GM19397 (cell line): Measurements from ENCODE around the gene TATDN3.
"Not testable (repeated sequence)": the region's sequence is repeated elsewhere in the genome, so short reads cannot be mapped to it uniquely, and the experiment has no call there.

Experiments
- ATAC-seq: cut with Tn5 transposase; IDR thresholded peaks from one replicate; pipeline ENCODE4 v1.9.1; 2021; ENCODE audit warnings: mild to moderate bottlenecking, moderate library complexity; ENCODE audit not compliant: unreplicated experiment

TATDN3 gene

GRCh38 chr1:212827171-212827776 is 35.6 kb downstream of the TATDN3 start:
- ATAC-seq, result no peak

- no peak for ATAC-seq
These were observed 36.2 kb downstream of the TATDN3 start for GRCh38 chr1:212827831-212828278.

DNA sequence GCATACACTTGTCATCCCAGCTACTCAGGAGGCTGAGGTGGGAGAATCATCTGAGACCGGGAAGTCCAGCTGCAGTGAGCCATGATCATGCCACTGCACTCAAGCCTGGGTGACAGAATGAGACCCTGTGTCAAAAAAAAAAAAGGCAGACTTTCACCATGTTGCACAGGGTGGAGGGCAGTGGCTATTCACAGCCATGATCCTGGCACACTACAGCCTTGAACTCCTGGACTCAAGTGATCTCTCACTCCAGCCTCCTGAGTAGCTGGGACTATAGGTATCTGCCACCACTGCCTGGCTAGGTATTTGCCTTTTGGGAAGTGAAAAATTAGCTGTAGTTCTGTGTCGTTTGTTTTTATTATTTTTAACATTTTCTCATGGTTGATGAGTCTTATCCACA is 36.7 kb downstream of the TATDN3 start:
- no peak for ATAC-seq

DNA sequence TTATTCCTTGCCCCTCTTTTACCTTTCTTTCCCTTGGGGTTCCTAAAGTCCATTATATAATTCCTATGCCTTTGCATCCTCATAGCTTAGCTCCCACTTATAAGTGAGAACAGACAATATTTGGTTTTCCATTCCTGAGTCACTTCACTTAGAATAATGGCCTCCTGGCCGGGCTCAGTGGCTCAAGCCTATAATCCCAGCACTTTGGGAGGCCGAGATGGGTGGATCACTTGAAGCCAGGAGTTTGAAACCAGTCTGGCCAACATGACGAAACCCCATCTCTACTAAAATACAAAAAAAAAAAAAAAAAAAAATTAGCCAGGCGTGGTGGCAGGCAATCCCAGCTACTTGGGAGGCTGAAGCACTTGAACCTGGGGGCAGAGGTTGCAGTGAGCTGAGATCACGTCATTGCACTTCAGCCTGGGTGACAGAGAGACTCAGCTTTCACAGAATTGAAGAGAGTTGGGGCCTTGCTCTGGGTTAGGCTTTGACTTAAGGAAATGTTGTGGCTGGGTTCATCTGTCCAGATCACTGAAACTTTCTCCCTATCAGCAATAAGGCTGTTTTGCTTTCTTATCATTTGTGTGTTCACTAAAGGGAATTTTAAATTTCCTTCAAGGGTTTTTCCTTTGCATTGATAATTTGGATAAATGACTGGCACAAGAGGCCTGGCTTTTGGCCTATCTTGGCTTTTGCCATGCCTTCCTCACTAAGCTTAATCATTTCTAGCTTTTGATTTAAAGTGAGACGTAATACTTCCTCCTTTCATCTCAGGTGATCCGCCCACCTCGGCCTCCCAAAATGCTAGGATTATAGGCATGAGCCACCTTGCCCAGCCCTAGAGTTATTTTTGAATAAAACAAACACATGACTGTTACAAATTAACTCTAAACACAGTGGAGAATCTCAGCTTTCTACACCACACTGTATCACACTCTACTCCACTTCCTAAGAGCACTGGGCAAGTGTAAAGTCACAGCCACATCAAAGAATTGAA is 41.8 kb downstream of the TATDN3 start:
- ATAC-seq, result peak; percentile 69

GRCh38 chr1:212838145-212838544 is 46.5 kb downstream of the TATDN3 start:
- ATAC-seq, result no peak

GRCh38 chr1:212844521-212844920 is 52.8 kb downstream of the TATDN3 start:
- not testable (repeated sequence) for ATAC-seq

- no peak for ATAC-seq
These were observed 55.9 kb downstream of the TATDN3 start, which contains the start of gene SPATA45 for GRCh38 chr1:212847549-212847948. Gene SPATA45 (minus strand): TSS chr1:212847649. CDS start chr1:212836149, 11,500 bp downstream.

GRCh38 chr1:212852105-212852688 is 60.5 kb downstream of the TATDN3 start:
- ATAC-seq, result no peak

DNA sequence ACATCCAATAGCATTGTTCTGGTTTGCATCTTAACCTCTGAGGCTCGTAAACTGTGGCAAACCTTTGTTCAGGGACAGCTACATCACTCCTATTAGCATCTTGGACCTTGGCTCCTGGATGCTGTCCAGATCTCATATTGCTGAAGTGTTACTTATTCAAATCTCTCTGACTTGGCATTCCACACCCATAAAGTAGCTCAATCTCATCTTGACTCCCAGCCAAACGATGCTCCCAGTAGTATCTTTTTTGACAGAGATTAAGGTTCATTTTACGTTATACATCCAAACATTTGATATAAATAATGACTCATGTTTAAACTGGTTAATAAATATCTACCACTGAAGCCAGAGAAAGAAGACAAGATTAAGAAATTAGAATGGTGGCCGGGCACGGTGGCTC is 62.0 kb downstream of the TATDN3 start:
- ATAC-seq, result no peak

DNA sequence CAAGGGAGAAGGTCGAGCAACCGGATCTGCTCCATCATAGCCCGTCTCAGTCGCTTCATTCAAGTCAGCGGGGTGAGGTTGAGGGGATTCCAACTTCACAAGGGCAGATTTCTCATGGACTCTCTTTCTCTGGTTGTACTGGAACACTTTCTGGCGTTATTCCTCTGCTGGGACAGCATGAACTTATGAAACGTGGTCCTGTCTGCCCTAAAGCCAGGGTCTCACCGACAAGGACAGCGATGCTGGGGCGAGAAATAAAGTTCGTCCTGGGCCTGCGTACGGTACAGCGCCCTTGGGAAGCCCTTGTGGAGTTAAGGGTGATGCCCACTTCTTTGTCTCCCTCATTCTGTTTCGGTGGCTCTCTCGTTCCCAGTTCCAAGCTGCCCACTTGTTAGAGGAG is 65.1 kb downstream of the TATDN3 start:
- ATAC-seq, result no peak

DNA sequence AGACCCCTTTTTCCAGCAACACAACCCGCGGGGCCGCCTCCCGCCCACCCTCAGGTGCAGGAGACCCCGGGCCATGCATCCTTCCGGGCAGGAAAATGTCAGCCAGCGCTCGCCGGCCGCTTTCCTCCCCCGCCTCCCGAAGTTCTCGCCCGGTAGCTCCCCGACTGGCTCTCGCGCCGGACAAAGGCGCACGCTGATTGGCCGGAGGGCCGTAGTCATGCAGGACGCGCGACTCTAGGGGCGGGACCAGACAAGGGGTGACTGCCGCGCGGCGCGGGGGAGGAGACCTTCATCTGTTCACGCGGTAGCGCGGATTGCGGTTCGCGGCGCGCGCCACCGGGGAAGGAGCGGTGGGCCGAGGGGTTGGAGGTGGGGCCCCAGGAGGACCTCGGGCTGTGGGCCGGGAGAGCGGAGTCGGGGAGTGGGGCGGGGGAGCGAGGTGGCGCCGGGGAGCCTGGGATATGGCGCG is 66.3 kb downstream of the TATDN3 start, which contains the start of gene FLVCR1:
FLVCR1 (plus strand) TSS at position 284 of the 469 bp plus-strand sequence; CDS start at position 462, 178 bp downstream.
- peak; percentile 96 for ATAC-seq

DNA sequence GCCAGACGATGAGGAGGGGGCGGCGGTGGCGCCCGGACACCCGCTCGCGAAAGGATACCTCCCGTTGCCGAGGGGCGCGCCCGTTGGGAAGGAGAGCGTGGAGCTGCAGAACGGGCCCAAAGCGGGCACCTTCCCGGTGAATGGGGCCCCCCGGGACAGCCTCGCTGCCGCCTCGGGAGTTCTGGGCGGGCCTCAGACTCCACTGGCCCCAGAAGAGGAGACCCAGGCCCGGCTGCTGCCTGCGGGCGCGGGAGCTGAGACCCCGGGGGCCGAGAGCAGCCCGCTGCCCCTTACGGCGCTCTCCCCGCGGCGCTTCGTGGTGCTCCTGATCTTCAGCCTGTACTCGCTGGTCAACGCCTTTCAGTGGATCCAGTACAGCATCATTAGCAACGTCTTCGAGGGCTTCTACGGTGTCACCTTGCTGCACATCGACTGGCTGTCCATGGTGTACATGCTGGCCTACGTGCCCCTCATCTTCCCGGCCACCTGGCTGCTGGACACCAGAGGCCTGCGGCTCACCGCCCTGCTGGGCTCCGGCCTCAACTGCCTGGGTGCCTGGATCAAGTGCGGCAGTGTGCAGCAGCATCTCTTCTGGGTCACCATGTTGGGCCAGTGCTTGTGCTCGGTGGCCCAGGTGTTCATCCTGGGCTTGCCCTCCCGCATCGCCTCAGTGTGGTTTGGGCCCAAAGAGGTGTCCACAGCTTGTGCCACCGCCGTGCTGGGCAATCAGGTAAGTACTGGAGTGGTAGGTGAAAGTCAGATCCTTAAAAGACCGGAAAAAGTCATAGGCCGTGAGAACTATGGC is 67.0 kb downstream of the TATDN3 start:
- ATAC-seq, result peak; percentile 15

- ATAC-seq, result no peak
These were observed 69.3 kb downstream of the TATDN3 start for GRCh38 chr1:212860713-212861581.

DNA sequence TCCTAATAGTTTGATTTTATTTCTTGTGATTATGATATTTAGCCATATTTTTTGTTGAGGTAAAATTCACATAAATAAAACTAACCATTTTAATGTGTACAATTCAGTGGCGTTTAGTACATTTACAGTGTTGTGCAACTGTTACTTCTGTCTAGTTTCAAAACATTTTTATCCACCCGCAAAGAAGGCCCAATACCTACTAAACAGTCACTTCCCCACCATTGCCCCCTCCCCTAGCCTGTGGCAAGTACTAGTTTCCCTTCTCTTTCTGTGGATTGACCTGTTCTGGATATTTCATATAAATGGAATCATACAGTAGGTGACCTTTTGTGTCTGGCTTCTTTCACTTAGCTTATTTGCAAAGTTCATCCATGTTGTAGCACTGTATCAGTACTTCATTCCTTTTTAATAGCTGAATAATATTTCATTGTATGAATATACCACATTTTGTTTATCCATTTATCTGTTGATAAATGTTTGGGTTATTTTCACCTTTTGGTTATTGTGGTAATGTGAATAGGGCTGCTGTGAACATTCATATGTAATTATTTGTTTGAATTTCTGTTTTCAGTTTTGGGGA is 70.5 kb downstream of the TATDN3 start:
- ATAC-seq, result no peak

- not testable (repeated sequence) for ATAC-seq
These were observed 71.7 kb downstream of the TATDN3 start for GRCh38 chr1:212863345-212863744.

- no peak for ATAC-seq
These were observed 72.5 kb downstream of the TATDN3 start for GRCh38 chr1:212864201-212864600.
